Esophagus squamous epithelium (tissue), 5 donors: ENCODE measurements around the gene SOCS3. TPM values are rescaled to one million over a fixed set of nuclear protein-coding genes. Genes with fewer than 3 reads are reported as not detected.
A peak's percentile ranks its signal among the peaks of the same experiment; 100 is the strongest.

Experiments
- DNase-seq: peaks from one replicate; lab custom pipeline; 2025; lab: John Stamatoyannopoulos, UW
- H3K27ac ChIP-seq, 4 donors: fragments of 200-600 bp; sonication (generic); one replicate each; pipeline ENCODE4 v1.5.1; 2016 to 2019; ENCODE audit warnings: mild to moderate bottlenecking in 1 of 4
- H3K27me3 ChIP-seq, 4 donors: fragments of 200-600 bp; sonication (generic); 1 replicate in 3 of 4; 2 replicates in 1 of 4; pipeline versions ENCODE4 v1.5.1 to v1.6.0; 2017 to 2021; ENCODE audit warnings: antibody characterized with exemption in 1 of 4
- H3K36me3 ChIP-seq, 3 donors: fragments of 200-600 bp; sonication (generic); one replicate each; pipeline ENCODE4 v1.5.1; 2016 to 2019
- H3K4me1 ChIP-seq, 3 donors: fragments of 200-600 bp; sonication (generic); one replicate each; pipeline ENCODE4 v1.5.1; 2017 to 2019
- H3K4me3 ChIP-seq, 4 donors: fragments of 200-600 bp; sonication (generic); 1 replicate in 3 of 4; 2 replicates in 1 of 4; pipeline ENCODE4 v1.5.1; 2016 to 2019; ENCODE audit warnings: mild to moderate bottlenecking in 2 of 4, moderate library complexity in 1 of 4
- H3K9me3 ChIP-seq, 3 donors: fragments of 200-600 bp; sonication (generic); one replicate each; pipeline ENCODE4 v1.5.1; 2016 to 2019
- CTCF ChIP-seq, 6 experiments: fragments of 450-650 bp in 4 of 6; fragments of 200-600 bp in 2 of 6; sonication (generic) in 2 of 6; IDR thresholded peaks; one replicate each; pipeline ENCODE4 v1.5.1; 2016 to 2019; ENCODE audit warnings: antibody characterized with exemption in 6 of 6, mild to moderate bottlenecking in 4 of 6, moderate library complexity in 4 of 6
- POLR2A ChIP-seq, 4 donors: fragments of 450-650 bp; IDR thresholded peaks; one replicate each; pipeline ENCODE4 v1.6.1; 2017; ENCODE audit warnings: antibody characterized with exemption in 4 of 4, mild to moderate bottlenecking in 4 of 4, moderate library complexity in 3 of 4
- WGBS, 2 donors: methylation state at CpG; one replicate each; pipeline ENCODE4 v1.1.5; 2018; 5-methylcytosine and 5-hydroxymethylcytosine counted together
- intact Hi-C: fragments of 100-400 bp; cut with DNase I; formaldehyde crosslinking; loops from one replicate; pipeline ENCODE4 v1.15.0; 2022
- total RNA-seq, 4 donors: library from RNA; depleted of rRNA; stranded (reverse); fragments of >200 nt; gene quantifications; one replicate each; pipeline ENCODE4 v1.1.0, GENCODE V29; 2016
- donor health status: DM: yes; HTN: yes; CAD: no.

Gene SOCS3
- total RNA-seq, 4 donors from 2014 or later, result 6.3 to 23.1 (median 17.1) TPM

GRCh38 chr17:78348055-78348770, 11.7 kb downstream of the SOCS3 start:
- WGBS, 2 donors, result 81 to 83% methylated on average over 6 to 8 of the region's 9 CpGs
- no peaks in the 10 kb centered on the region for H3K36me3 ChIP-seq
- H3K4me3 ChIP-seq, result no peak overlapping the region
- H3K27me3 ChIP-seq, result peaks cover 0 to 13% (median 0%) of the 10 kb centered on the region in 4 donors
- H3K9me3 ChIP-seq, result no peaks in the 10 kb centered on the region
- H3K27ac ChIP-seq, result no peak overlapping the region
- H3K4me1 ChIP-seq, result peaks cover 31 to 86% (median 72%) of the 10 kb centered on the region in 3 donors
- no peak for DNase-seq
- intact Hi-C loops, result no loop called here
- TF ChIP-seq CTCF (IDR thresholded peaks at IDR 0.05), result no peak
- no peak for TF ChIP-seq POLR2A (IDR thresholded peaks at IDR 0.05)

- no peak for TF ChIP-seq POLR2A (IDR thresholded peaks at IDR 0.05)
- no peak for TF ChIP-seq CTCF (IDR thresholded peaks at IDR 0.05)
- Histone ChIP-seq H3K36me3 (no peaks in the 10 kb centered on the region), H3K27me3 (peaks cover 0 to 13% (median 0%) of the 10 kb centered on the region in 4 donors), H3K9me3 (no peaks in the 10 kb centered on the region), H3K4me1 (peaks cover 34 to 86% (median 75%) of the 10 kb centered on the region in 3 donors), H3K4me3 (no peak overlapping the region), H3K27ac (no peak overlapping the region)
- intact Hi-C loops, result no loop called here
- no peak for DNase-seq
- WGBS, 2 donors, result 76 to 100% methylated on average over 1 to 2 of the region's 3 CpGs
Measured at GRCh38 chr17:78347453-78347852, 12.4 kb downstream of the SOCS3 start.

- no peak for DNase-seq
- Histone ChIP-seq H3K4me3 (no peak overlapping the region), H3K27ac (no peak overlapping the region), H3K36me3 (no peaks in the 10 kb centered on the region), H3K4me1 (peaks cover 34 to 86% (median 72%) of the 10 kb centered on the region in 3 donors), H3K9me3 (no peaks in the 10 kb centered on the region), H3K27me3 (peaks cover 0 to 13% (median 0%) of the 10 kb centered on the region in 4 donors)
- intact Hi-C loops, result no loop called here
- TF ChIP-seq CTCF (IDR thresholded peaks at IDR 0.05), result no peak
- TF ChIP-seq POLR2A (IDR thresholded peaks at IDR 0.05), result no peak
- 71 to 73% methylated on average over 10 to 12 of the region's 13 CpGs for WGBS, 2 donors
Measured at GRCh38 chr17:78346605-78347250, 13.1 kb downstream of the SOCS3 start.

GRCh38 chr17:78345791-78346494, 13.9 kb downstream of the SOCS3 start:
- Histone ChIP-seq H3K9me3 (no peaks in the 10 kb centered on the region), H3K27me3 (peaks cover 0 to 13% (median 0%) of the 10 kb centered on the region in 4 donors), H3K27ac (peak overlapping the region in 1 of 4 donors; percentile 9), H3K4me3 (no peak overlapping the region), H3K36me3 (no peaks in the 10 kb centered on the region), H3K4me1 (peaks cover 32 to 86% (median 70%) of the 10 kb centered on the region in 3 donors)
- intact Hi-C loops, result no loop called here
- WGBS, 2 donors, result 80 to 83% methylated on average over 8 to 10 of the region's 10 CpGs
- DNase-seq, result no peak
- TF ChIP-seq POLR2A (IDR thresholded peaks at IDR 0.05) (no peak), CTCF (IDR thresholded peaks at IDR 0.05) (no peak)
